DND-41 (cell line): ENCODE data around the gene CLBA1.

Experiments
- EZH2 ChIP-seq: IDR thresholded peaks from 3 replicates; pipeline ENCODE4 v1.6.1; 2012; ENCODE audit warnings: borderline replicate concordance, low read depth, mild to moderate bottlenecking, moderate library complexity, low read length, inconsistent platforms; ENCODE audit not compliant: severe bottlenecking
- TF ChIP-seq, protein P1 (sequence below): IDR thresholded peaks from 2 replicates; pipeline ENCODE4 v1.5.1; 2012; ENCODE audit warnings: borderline replicate concordance, low read length, moderate library complexity, mild to moderate bottlenecking; ENCODE audit not compliant: poor library complexity, severe bottlenecking; ENCODE audit errors: extremely low read depth

DNA sequence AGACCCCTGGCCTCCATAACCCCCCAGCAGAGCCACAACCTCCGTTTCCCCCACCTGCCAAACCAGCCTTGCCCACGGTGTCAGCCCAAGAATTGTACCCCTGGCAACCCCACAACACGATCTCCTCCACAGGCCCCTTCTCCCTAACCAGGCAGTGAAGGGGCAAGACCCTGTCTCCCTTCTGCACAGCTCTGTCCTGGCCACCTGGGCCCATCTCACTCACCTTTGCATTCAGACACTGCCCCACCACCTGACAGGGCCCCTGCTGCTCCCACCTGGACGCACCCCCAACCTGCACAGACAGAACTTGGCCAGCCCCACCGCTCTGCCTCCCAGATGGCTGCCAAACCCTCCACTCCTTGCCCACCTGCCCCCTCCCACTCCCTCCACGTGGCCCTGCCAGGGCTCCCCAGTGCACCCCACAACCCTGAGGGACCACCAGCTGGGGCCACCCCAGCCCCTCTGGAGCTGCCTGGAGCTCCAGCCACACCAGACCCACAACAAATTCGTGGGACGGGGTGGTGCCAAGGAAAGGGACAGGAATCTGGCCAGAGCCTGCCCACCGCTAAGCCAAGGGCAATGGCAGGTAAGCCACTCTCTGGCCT, 19.2 kb upstream of the CLBA1 start:
- TF ChIP-seq, protein P1, sequence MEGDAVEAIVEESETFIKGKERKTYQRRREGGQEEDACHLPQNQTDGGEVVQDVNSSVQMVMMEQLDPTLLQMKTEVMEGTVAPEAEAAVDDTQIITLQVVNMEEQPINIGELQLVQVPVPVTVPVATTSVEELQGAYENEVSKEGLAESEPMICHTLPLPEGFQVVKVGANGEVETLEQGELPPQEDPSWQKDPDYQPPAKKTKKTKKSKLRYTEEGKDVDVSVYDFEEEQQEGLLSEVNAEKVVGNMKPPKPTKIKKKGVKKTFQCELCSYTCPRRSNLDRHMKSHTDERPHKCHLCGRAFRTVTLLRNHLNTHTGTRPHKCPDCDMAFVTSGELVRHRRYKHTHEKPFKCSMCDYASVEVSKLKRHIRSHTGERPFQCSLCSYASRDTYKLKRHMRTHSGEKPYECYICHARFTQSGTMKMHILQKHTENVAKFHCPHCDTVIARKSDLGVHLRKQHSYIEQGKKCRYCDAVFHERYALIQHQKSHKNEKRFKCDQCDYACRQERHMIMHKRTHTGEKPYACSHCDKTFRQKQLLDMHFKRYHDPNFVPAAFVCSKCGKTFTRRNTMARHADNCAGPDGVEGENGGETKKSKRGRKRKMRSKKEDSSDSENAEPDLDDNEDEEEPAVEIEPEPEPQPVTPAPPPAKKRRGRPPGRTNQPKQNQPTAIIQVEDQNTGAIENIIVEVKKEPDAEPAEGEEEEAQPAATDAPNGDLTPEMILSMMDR, result no peak
- TF ChIP-seq EZH2, result no peak
